CD4-positive, alpha-beta T cell (primary cell): ENCODE results near the gene RSRP1. TPM values are rescaled to one million over a fixed set of nuclear protein-coding genes. Genes with fewer than 3 reads are reported as not detected.

Experiments
- ATAC-seq: fragments of 200-7000 bp; cut with Tn5 transposase; one replicate; pipeline ENCODE4 v1.10.0; 2022; ENCODE audit warnings: mild to moderate bottlenecking; ENCODE audit not compliant: poor library complexity
- CTCF ChIA-PET: fragments of 350-600 bp; sonication (Branson Sonifier 250); formaldehyde crosslinking; loops from one replicate; lab custom pipeline; 2021; ENCODE audit warnings: antibody characterized with exemption, inconsistent platforms; lab: Charles Lee
- POLR2A ChIA-PET: fragments of 350-600 bp; sonication (Branson Sonifier 250); formaldehyde crosslinking; loops from one replicate; lab custom pipeline; 2021; ENCODE audit warnings: antibody characterized with exemption, inconsistent platforms; lab: Charles Lee
- DNase-seq, 14 experiments: peaks; one replicate each; pipeline ENCODE4 v3.0.0-alpha.2; 2013 to 2020; ENCODE audit warnings: mixed read lengths in 2 of 14
- H3K27ac ChIP-seq, 2 donors: one replicate each; pipeline versions ENCODE4 v1.5.1 to v1.7.0; 2013; ENCODE audit warnings: low read length in 2 of 2, low read depth in 1 of 2, mild to moderate bottlenecking in 1 of 2
- H3K27me3 ChIP-seq, 2 experiments: 1 replicate in 1 of 2; 2 replicates in 1 of 2; pipeline versions ENCODE4 v1.6.1 to v1.7.0; 2013; ENCODE audit warnings: low read length in 2 of 2, control low read depth in 1 of 2, mild to moderate bottlenecking in 1 of 2, moderate library complexity in 1 of 2; ENCODE audit not compliant: insufficient read depth in 2 of 2, control insufficient read depth in 1 of 2
- H3K36me3 ChIP-seq: one replicate; pipeline ENCODE4 v1.6.1; 2013; ENCODE audit warnings: low read length, control low read depth; ENCODE audit not compliant: insufficient read depth
- H3K4me1 ChIP-seq: one replicate; pipeline ENCODE4 v1.6.1; 2013; ENCODE audit warnings: low read length, control low read depth; ENCODE audit not compliant: insufficient read depth
- H3K4me3 ChIP-seq: one replicate; pipeline ENCODE4 v1.5.1; 2013; ENCODE audit warnings: mild to moderate bottlenecking, low read length, moderate library complexity
- H3K9me3 ChIP-seq, 2 experiments: 1 replicate in 1 of 2; 2 replicates in 1 of 2; pipeline versions ENCODE4 v1.6.1 to v1.7.0; 2013; ENCODE audit warnings: low read length in 2 of 2, mild to moderate bottlenecking in 2 of 2, control low read depth in 1 of 2, moderate library complexity in 1 of 2; ENCODE audit not compliant: control insufficient read depth in 1 of 2, insufficient read depth in 1 of 2
- H3K27ac Mint-ChIP-seq: one replicate; pipeline ENCODE4 v1.8.0; 2020; ENCODE audit warnings: mixed read lengths
- H3K27me3 Mint-ChIP-seq: one replicate; pipeline ENCODE4 v1.8.0; 2021; ENCODE audit warnings: mixed read lengths
- H3K36me3 Mint-ChIP-seq: one replicate; pipeline ENCODE4 v1.8.0; 2021; ENCODE audit warnings: low read depth, mixed read lengths
- H3K4me1 Mint-ChIP-seq: one replicate; pipeline ENCODE4 v1.8.0; 2021; ENCODE audit warnings: low read depth, mixed read lengths
- H3K4me3 Mint-ChIP-seq: one replicate; pipeline ENCODE4 v1.8.0; 2020; ENCODE audit warnings: mild to moderate bottlenecking, mixed read lengths
- H3K9me3 Mint-ChIP-seq: one replicate; pipeline ENCODE4 v1.8.0; 2020; ENCODE audit warnings: mixed read lengths
- intact Hi-C, 2 experiments: fragments of 100-400 bp; cut with DNase I in 1 of 2; cut with micrococcal nuclease in 1 of 2; formaldehyde crosslinking; loops; one replicate each; pipeline versions ENCODE4 v1.15.1 to v1.9.0; 2023 to 2025; cut with DNase I, micrococcal nuclease
- total RNA-seq, 174 experiments: library from RNA in 2 of 174; stranded (reverse) in 2 of 174; gene quantifications; one replicate each; pipeline ENCODE4 v1.2.3 and lab custom pipeline; 2021 to 2026
- TF ChIP-seq, protein P1 (sequence below): fragments of 200-600 bp; IDR thresholded peaks from one replicate; pipeline ENCODE4 v1.8.0; 2022; ENCODE audit warnings: antibody characterized with exemption, mild to moderate bottlenecking

Gene RSRP1
- total RNA-seq, 2 experiments from 2014 or later: 395 to 428 TPM

- ChIA-PET CTCF (no interaction called here), POLR2A (no interaction called here)
- intact Hi-C loops: no loop called here
- Histone ChIP-seq H3K4me3 (no peak overlapping the region), H3K4me1 (peaks cover 7% of the 10 kb centered on the region), H3K27me3 (no peaks in the 10 kb centered on the region), H3K36me3 (peaks cover 5% of the 10 kb centered on the region), H3K9me3 (no peaks in the 10 kb centered on the region), H3K27ac (no peak overlapping the region)
- H3K27ac Mint-ChIP-seq: no peak overlapping the region
- no peak overlapping the region for H3K4me3 Mint-ChIP-seq
- no peaks in the 10 kb centered on the region for H3K4me1 Mint-ChIP-seq
- ATAC-seq (no peak), DNase-seq (no peak)
- H3K27me3 Mint-ChIP-seq: no peaks in the 10 kb centered on the region
- H3K9me3 Mint-ChIP-seq: no peaks in the 10 kb centered on the region
- TF ChIP-seq, protein P1, sequence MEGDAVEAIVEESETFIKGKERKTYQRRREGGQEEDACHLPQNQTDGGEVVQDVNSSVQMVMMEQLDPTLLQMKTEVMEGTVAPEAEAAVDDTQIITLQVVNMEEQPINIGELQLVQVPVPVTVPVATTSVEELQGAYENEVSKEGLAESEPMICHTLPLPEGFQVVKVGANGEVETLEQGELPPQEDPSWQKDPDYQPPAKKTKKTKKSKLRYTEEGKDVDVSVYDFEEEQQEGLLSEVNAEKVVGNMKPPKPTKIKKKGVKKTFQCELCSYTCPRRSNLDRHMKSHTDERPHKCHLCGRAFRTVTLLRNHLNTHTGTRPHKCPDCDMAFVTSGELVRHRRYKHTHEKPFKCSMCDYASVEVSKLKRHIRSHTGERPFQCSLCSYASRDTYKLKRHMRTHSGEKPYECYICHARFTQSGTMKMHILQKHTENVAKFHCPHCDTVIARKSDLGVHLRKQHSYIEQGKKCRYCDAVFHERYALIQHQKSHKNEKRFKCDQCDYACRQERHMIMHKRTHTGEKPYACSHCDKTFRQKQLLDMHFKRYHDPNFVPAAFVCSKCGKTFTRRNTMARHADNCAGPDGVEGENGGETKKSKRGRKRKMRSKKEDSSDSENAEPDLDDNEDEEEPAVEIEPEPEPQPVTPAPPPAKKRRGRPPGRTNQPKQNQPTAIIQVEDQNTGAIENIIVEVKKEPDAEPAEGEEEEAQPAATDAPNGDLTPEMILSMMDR: no peak
- peaks cover 25% of the 10 kb centered on the region for H3K36me3 Mint-ChIP-seq
These were observed 31.1 kb downstream of the RSRP1 start for GRCh38 chr1:25216123-25216522.

DNA sequence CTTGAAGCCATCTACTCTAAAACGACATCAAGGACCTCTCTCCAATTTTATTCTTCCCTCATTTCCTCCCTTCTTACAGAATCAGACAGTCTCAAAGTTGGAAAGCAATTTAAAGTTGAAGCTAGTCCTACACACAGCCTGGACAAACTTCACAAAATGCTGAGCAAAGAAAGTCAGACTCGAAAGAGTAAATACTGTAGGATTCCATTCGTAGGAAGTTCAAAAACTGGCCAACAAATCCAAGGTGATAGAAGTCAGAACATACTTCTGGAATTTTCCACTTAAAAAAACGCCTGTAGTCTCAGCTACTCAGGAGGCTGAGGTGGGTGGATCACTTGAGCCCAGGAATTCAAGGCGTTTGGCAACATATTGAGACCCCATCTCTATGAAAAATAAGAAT, 34.5 kb downstream of the RSRP1 start:
- DNase-seq (no peak), ATAC-seq (no peak)
- no peaks in the 10 kb centered on the region for H3K4me1 Mint-ChIP-seq
- H3K36me3 Mint-ChIP-seq: peaks cover 9% of the 10 kb centered on the region
- ChIA-PET POLR2A (no interaction called here), CTCF (no interaction called here)
- intact Hi-C loops: no loop called here
- TF ChIP-seq, protein P1: no peak
- Histone ChIP-seq H3K4me1 (peaks cover 7% of the 10 kb centered on the region), H3K36me3 (no peaks in the 10 kb centered on the region), H3K27me3 (no peaks in the 10 kb centered on the region), H3K4me3 (no peak overlapping the region), H3K27ac (no peak overlapping the region), H3K9me3 (no peaks in the 10 kb centered on the region)
- no peaks in the 10 kb centered on the region for H3K27me3 Mint-ChIP-seq
- no peaks in the 10 kb centered on the region for H3K9me3 Mint-ChIP-seq
- no peak overlapping the region for H3K27ac Mint-ChIP-seq
- H3K4me3 Mint-ChIP-seq: no peak overlapping the region

- ATAC-seq: no peak
- Mint-ChIP-seq H3K36me3 (no peaks in the 10 kb centered on the region), H3K27me3 (no peaks in the 10 kb centered on the region), H3K4me3 (no peak overlapping the region), H3K4me1 (no peaks in the 10 kb centered on the region), H3K9me3 (no peaks in the 10 kb centered on the region), H3K27ac (no peak overlapping the region)
- no peaks in the 10 kb centered on the region for H3K9me3 ChIP-seq
- ChIA-PET POLR2A (no interaction called here), CTCF (no interaction called here)
- H3K27ac ChIP-seq: no peak overlapping the region
- H3K36me3 ChIP-seq: no peaks in the 10 kb centered on the region
- no peak overlapping the region for H3K4me3 ChIP-seq
- no peaks in the 10 kb centered on the region for H3K27me3 ChIP-seq
- no peak for DNase-seq
- intact Hi-C loops: no loop called here
- peaks cover under 1% of the 10 kb centered on the region for H3K4me1 ChIP-seq
- TF ChIP-seq, protein P1: no peak
These were observed 36.5 kb downstream of the RSRP1 start for GRCh38 chr1:25210728-25211127.
